Esophagus squamous epithelium (tissue), 5 donors: ENCODE measurements around the gene GYG1. TPM values are rescaled to one million over a fixed set of nuclear protein-coding genes. Genes with fewer than 3 reads are reported as not detected.

Experiments
- DNase-seq: peaks from one replicate; lab custom pipeline; 2025; lab: John Stamatoyannopoulos, UW
- H3K27ac ChIP-seq, 4 donors: fragments of 200-600 bp; sonication (generic); one replicate each; pipeline ENCODE4 v1.5.1; 2016 to 2019; ENCODE audit warnings: mild to moderate bottlenecking in 1 of 4
- H3K27me3 ChIP-seq, 4 donors: fragments of 200-600 bp; sonication (generic); 1 replicate in 3 of 4; 2 replicates in 1 of 4; pipeline versions ENCODE4 v1.5.1 to v1.6.0; 2017 to 2021; ENCODE audit warnings: antibody characterized with exemption in 1 of 4
- H3K36me3 ChIP-seq, 3 donors: fragments of 200-600 bp; sonication (generic); one replicate each; pipeline ENCODE4 v1.5.1; 2016 to 2019
- H3K4me1 ChIP-seq, 3 donors: fragments of 200-600 bp; sonication (generic); one replicate each; pipeline ENCODE4 v1.5.1; 2017 to 2019
- H3K4me3 ChIP-seq, 4 donors: fragments of 200-600 bp; sonication (generic); 1 replicate in 3 of 4; 2 replicates in 1 of 4; pipeline ENCODE4 v1.5.1; 2016 to 2019; ENCODE audit warnings: mild to moderate bottlenecking in 2 of 4, moderate library complexity in 1 of 4
- H3K9me3 ChIP-seq, 3 donors: fragments of 200-600 bp; sonication (generic); one replicate each; pipeline ENCODE4 v1.5.1; 2016 to 2019
- CTCF ChIP-seq, 6 experiments: fragments of 450-650 bp in 4 of 6; fragments of 200-600 bp in 2 of 6; sonication (generic) in 2 of 6; IDR thresholded peaks; one replicate each; pipeline ENCODE4 v1.5.1; 2016 to 2019; ENCODE audit warnings: antibody characterized with exemption in 6 of 6, mild to moderate bottlenecking in 4 of 6, moderate library complexity in 4 of 6
- POLR2A ChIP-seq, 4 donors: fragments of 450-650 bp; IDR thresholded peaks; one replicate each; pipeline ENCODE4 v1.6.1; 2017; ENCODE audit warnings: antibody characterized with exemption in 4 of 4, mild to moderate bottlenecking in 4 of 4, moderate library complexity in 3 of 4
- WGBS, 2 donors: methylation state at CpG; one replicate each; pipeline ENCODE4 v1.1.5; 2018; 5-methylcytosine and 5-hydroxymethylcytosine counted together
- intact Hi-C: fragments of 100-400 bp; cut with DNase I; formaldehyde crosslinking; loops from one replicate; pipeline ENCODE4 v1.15.0; 2022
- total RNA-seq, 4 donors: library from RNA; depleted of rRNA; stranded (reverse); fragments of >200 nt; gene quantifications; one replicate each; pipeline ENCODE4 v1.1.0, GENCODE V29; 2016
- donor health status: DM: yes; HTN: yes; CAD: no.

GYG1 gene
- total RNA-seq, 4 donors from 2014 or later = 16.6 to 55.5 (median 35.8) TPM

DNA sequence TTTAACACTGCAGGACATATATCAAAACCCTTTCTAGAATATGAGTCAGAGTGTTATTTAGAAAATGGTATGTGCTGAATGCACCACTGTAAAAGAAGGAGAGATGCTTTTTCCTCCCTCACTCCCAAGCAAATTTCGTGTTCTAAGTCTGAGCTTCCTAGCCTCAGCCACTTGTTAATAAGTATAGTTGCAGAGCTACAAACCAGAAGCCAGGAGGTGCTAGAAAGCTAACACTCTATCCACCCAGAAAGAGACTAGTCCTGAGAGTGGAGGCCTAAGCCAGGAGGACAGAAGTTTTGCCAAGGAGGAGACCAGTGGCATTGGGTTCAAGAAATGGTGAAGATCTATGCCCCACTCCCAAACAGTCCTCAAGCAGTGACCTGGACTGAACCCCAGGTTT, 40.5 kb upstream of the GYG1 start:
- TF ChIP-seq POLR2A (IDR thresholded peaks at IDR 0.05) (no peak), CTCF (IDR thresholded peaks at IDR 0.05) (no peak)
- H3K4me3 ChIP-seq = no peak overlapping the region
- no peak for DNase-seq
- no peaks in the 10 kb centered on the region for H3K27me3 ChIP-seq
- WGBS, 2 donors = 67 to 71% methylated on average over 1 of the region's 1 CpG
- intact Hi-C loops = no loop called here
- peak overlapping the region in 2 of 4 donors; percentile 25 to 59 for H3K27ac ChIP-seq
- H3K4me1 ChIP-seq = peaks cover 0 to 3% (median 0%) of the 10 kb centered on the region in 3 donors
- no peaks in the 10 kb centered on the region for H3K9me3 ChIP-seq
- no peaks in the 10 kb centered on the region for H3K36me3 ChIP-seq

DNA sequence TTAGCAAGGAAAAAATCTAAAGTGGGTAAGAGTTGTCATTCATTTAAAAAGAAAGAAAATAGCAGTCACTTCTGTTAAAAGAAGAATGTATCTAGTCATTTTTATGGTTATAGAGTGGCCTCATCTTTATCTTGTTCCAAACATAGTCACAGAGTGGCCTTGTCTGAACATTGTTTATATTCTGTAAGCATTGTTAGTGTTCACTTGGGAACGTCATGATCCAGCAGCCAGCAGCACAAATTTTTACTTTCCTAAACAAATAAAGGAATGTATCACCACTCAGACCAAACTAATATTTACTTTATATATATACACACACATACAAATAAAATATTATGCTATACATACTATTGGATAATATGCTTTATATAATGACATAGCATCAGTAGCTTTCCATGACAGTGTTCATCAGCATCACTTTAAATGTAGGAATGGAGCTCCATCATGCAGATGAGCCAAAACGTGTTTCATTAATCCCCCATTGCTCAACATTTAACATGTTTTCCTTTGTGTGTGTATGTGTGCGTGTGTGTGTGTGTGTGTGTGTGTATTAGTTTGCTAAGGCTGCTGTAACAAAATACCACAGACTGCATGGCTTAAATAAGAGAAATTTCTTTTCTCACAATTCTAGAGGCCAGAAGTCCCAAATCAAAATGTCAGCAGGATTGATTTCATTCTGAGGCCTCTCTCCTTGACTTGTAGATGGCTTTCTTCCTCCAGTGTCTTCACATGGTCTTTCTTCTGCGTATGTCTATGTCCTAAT, 39.6 kb upstream of the GYG1 start:
- intact Hi-C loops = no loop called here
- H3K4me1 ChIP-seq = peaks cover 0 to 13% (median 7%) of the 10 kb centered on the region in 3 donors
- H3K9me3 ChIP-seq = no peaks in the 10 kb centered on the region
- no peaks in the 10 kb centered on the region for H3K36me3 ChIP-seq
- WGBS, 2 donors = 52 to 64% methylated on average over 4 of the region's 4 CpGs
- no peak for TF ChIP-seq POLR2A (IDR thresholded peaks at IDR 0.05)
- no peak for TF ChIP-seq CTCF (IDR thresholded peaks at IDR 0.05)
- H3K27me3 ChIP-seq = no peaks in the 10 kb centered on the region
- DNase-seq = no peak
- peak overlapping the region in 3 of 4 donors; percentile 8 to 59 (median 59) for H3K27ac ChIP-seq
- no peak overlapping the region for H3K4me3 ChIP-seq

DNA sequence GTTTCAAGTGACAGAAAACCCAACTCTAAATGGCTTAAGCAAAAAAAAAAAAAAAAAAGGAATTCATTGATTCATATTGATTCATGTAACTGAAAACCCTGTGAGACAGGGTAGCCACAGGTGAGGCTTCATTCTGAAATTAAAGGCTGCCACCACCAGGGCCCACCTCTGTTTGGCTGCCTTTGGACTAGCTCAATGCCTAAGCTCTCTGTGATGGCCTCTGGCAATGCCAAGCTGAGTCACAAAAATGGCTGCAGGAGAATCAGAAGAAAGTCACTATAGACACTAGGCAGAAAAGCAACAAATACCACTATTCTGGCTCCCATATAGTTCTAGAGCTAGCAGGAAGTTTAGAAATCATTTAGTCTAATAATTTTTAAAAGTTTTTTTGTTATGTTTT, 38.2 kb upstream of the GYG1 start:
- Histone ChIP-seq H3K4me3 (no peak overlapping the region), H3K27ac (peak overlapping the region in 1 of 4 donors; percentile 2), H3K27me3 (no peaks in the 10 kb centered on the region), H3K4me1 (peaks cover 0 to 15% (median 7%) of the 10 kb centered on the region in 3 donors), H3K9me3 (no peaks in the 10 kb centered on the region), H3K36me3 (no peaks in the 10 kb centered on the region)
- intact Hi-C loops = no loop called here
- TF ChIP-seq POLR2A (IDR thresholded peaks at IDR 0.05) = no peak
- no peak for TF ChIP-seq CTCF (IDR thresholded peaks at IDR 0.05)
- DNase-seq = no peak

DNA sequence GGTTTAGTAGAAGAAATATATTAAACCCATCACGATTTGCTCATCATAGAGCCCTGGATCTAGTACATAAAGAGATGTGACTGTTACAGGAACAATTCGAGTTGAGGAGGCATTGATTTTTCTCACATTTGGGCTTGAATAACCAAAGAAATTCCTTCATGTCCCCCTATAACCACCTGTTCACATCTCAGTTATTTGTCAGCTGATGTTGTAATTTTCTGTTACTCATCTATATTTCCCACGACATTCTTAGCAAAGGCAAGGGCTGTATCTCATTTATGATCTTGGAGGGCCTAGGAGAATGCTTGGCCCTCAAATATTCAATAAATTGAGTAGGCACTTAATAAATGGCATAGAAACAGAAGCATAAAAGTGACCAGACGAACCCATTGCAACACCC, 36.4 kb upstream of the GYG1 start:
- Histone ChIP-seq H3K36me3 (no peaks in the 10 kb centered on the region), H3K27ac (peak overlapping the region in 3 of 4 donors; percentile 38 to 66 (median 65)), H3K9me3 (no peaks in the 10 kb centered on the region), H3K27me3 (no peaks in the 10 kb centered on the region), H3K4me3 (no peak overlapping the region), H3K4me1 (peaks cover 0 to 15% (median 7%) of the 10 kb centered on the region in 3 donors)
- DNase-seq = no peak
- intact Hi-C loops = loop anchor here (5.0 kb wide), 1 partner anchor 317 kb away; no protein-coding TSS in a partner anchor
- WGBS, 2 donors = 54 to 59% methylated on average over 4 of the region's 4 CpGs
- TF ChIP-seq POLR2A (IDR thresholded peaks at IDR 0.05) (no peak), CTCF (IDR thresholded peaks at IDR 0.05) (no peak)

GRCh38 chr3:148955544-148956346, 35.6 kb upstream of the GYG1 start:
- no peak overlapping the region for H3K4me3 ChIP-seq
- H3K36me3 ChIP-seq = no peaks in the 10 kb centered on the region
- H3K9me3 ChIP-seq = no peaks in the 10 kb centered on the region
- H3K27me3 ChIP-seq = no peaks in the 10 kb centered on the region
- H3K27ac ChIP-seq = peak overlapping the region; percentile 69 to 94 (median 82)
- WGBS, 2 donors = 29 to 48% methylated on average over 8 to 12 of the region's 12 CpGs
- peaks cover 0 to 15% (median 7%) of the 10 kb centered on the region in 3 donors for H3K4me1 ChIP-seq
- peak in 4 of 6 experiments; percentile 40 to 49 (median 46) for TF ChIP-seq CTCF (IDR thresholded peaks at IDR 0.05)
- no peak for TF ChIP-seq POLR2A (IDR thresholded peaks at IDR 0.05)
- no peak for DNase-seq
- intact Hi-C loops = loop anchor here (5.0 kb wide), 1 partner anchor 317 kb away; no protein-coding TSS in a partner anchor
